Astrocyte (in vitro differentiated cells and primary cell): ENCODE data around the gene WSB1. TPM values are rescaled to one million over a fixed set of nuclear protein-coding genes. Genes with fewer than 3 reads are reported as not detected.

ENCODE experiments used
- DNase-seq: peaks from one replicate; pipeline ENCODE4 v3.0.0-alpha.2; 2010; ENCODE audit warnings: low read depth
- FAIRE-seq: peaks from 2 replicates; lab custom pipeline; 2011; peaks lifted over from hg19 to GRCh38; lab: Jason Lieb, UNC
- H2AFZ ChIP-seq: 2 replicates; pipeline ENCODE4 v1.6.0; 2012; ENCODE audit warnings: low read depth, low read length, inconsistent platforms
- H3K27ac ChIP-seq: 2 replicates; pipeline ENCODE4 v1.5.1; 2011; ENCODE audit warnings: low read depth, low read length, inconsistent platforms
- H3K27me3 ChIP-seq: 2 replicates; pipeline ENCODE4 v1.6.0; 2011; ENCODE audit warnings: low read length, inconsistent platforms; ENCODE audit not compliant: insufficient read depth
- H3K36me3 ChIP-seq: 2 replicates; pipeline ENCODE4 v1.5.1; 2011; ENCODE audit warnings: low read length, inconsistent platforms; ENCODE audit not compliant: insufficient read depth
- H3K4me1 ChIP-seq: 2 replicates; pipeline ENCODE4 v1.5.1; 2011; ENCODE audit warnings: low read length, inconsistent platforms; ENCODE audit not compliant: insufficient read depth
- H3K4me2 ChIP-seq: 2 replicates; pipeline ENCODE4 v1.6.0; 2012; ENCODE audit warnings: low read length, inconsistent platforms
- H3K4me3 ChIP-seq: 2 replicates; pipeline ENCODE4 v1.5.1; 2011; ENCODE audit warnings: low read depth, mild to moderate bottlenecking, low read length, inconsistent platforms; ENCODE audit not compliant: insufficient read depth
- H3K79me2 ChIP-seq: 2 replicates; pipeline ENCODE4 v1.6.0; 2012; ENCODE audit warnings: mild to moderate bottlenecking, low read length, inconsistent platforms; ENCODE audit not compliant: insufficient read depth
- H3K9ac ChIP-seq: 2 replicates; pipeline ENCODE4 v1.6.0; 2012; ENCODE audit warnings: mild to moderate bottlenecking, low read length, inconsistent platforms
- H3K9me3 ChIP-seq: 2 replicates; pipeline ENCODE4 v1.5.1; 2012; ENCODE audit warnings: low read depth, mild to moderate bottlenecking, low read length, inconsistent platforms; ENCODE audit not compliant: insufficient read depth
- H4K20me1 ChIP-seq: 2 replicates; pipeline ENCODE4 v1.6.0; 2012; ENCODE audit warnings: low read length, inconsistent platforms; ENCODE audit not compliant: insufficient read depth
- H3K27ac Mint-ChIP-seq: one replicate; pipeline ENCODE4 v1.8.0; 2021; ENCODE audit warnings: mild to moderate bottlenecking, mixed read lengths; ENCODE audit not compliant: unreplicated experiment
- H3K27me3 Mint-ChIP-seq: one replicate; pipeline ENCODE4 v1.8.0; 2021; ENCODE audit warnings: low read depth, mixed read lengths; ENCODE audit not compliant: unreplicated experiment
- H3K36me3 Mint-ChIP-seq: one replicate; pipeline ENCODE4 v1.8.0; 2021; ENCODE audit warnings: low read depth, mixed read lengths; ENCODE audit not compliant: unreplicated experiment
- H3K4me1 Mint-ChIP-seq: one replicate; pipeline ENCODE4 v1.8.0; 2021; ENCODE audit warnings: low read depth, mixed read lengths; ENCODE audit not compliant: unreplicated experiment
- H3K4me3 Mint-ChIP-seq: one replicate; pipeline ENCODE4 v1.8.0; 2021; ENCODE audit warnings: mild to moderate bottlenecking, moderate library complexity, mixed read lengths; ENCODE audit not compliant: unreplicated experiment
- H3K9me3 Mint-ChIP-seq: one replicate; pipeline ENCODE4 v1.8.0; 2021; ENCODE audit warnings: mild to moderate bottlenecking, mixed read lengths; ENCODE audit not compliant: unreplicated experiment
- EZH2 ChIP-seq: IDR thresholded peaks from 2 replicates; pipeline ENCODE4 v1.6.1; 2012; ENCODE audit warnings: mild to moderate bottlenecking, low read length, inconsistent platforms; ENCODE audit not compliant: insufficient read depth
- total RNA-seq: library from RNA; stranded (reverse); gene quantifications from 2 replicates; pipeline ENCODE4 v1.2.1, GENCODE V29; 2021
- TF ChIP-seq, protein P1 (sequence below): IDR thresholded peaks from 2 replicates; pipeline ENCODE4 v1.5.1; 2011; ENCODE audit warnings: low read depth, mild to moderate bottlenecking, inconsistent platforms, low read length, moderate library complexity; ENCODE audit not compliant: insufficient read depth

Gene WSB1
- total RNA-seq, 1 donor from 2014 or later: 217 TPM

DNA sequence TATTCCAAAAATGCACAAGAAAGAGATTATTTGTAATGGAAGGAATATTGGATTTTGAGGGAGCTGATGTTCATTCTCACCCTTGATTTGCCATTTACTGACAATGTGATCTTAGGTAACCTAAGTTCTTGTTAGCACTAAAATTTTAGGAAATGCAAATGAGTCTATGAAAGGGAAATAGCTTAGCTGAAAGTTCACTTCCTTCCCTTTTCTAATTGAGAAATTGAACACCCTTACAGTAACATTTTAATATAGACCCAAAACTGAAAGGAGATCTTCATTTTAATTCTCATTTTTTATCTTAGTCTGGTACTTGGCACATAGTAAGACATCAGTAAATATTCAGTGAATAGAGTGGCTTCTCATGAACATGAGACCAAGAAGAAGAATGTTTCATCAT lies 10.9 kb upstream of the WSB1 start:
- Histone ChIP-seq H3K27me3 (peaks cover 4% of the 10 kb centered on the region), H2AFZ (no peak overlapping the region), H3K79me2 (no peaks in the 10 kb centered on the region), H3K4me2 (no peak overlapping the region), H4K20me1 (no peaks in the 10 kb centered on the region), H3K9me3 (no peaks in the 10 kb centered on the region), H3K4me3 (no peak overlapping the region), H3K4me1 (no peaks in the 10 kb centered on the region), H3K27ac (no peak overlapping the region), H3K9ac (no peak overlapping the region), H3K36me3 (no peaks in the 10 kb centered on the region)
- DNase-seq (no peak), FAIRE-seq (no peak)
- Mint-ChIP-seq H3K27me3 (peaks cover 5% of the 10 kb centered on the region), H3K27ac (no peak overlapping the region), H3K36me3 (no peaks in the 10 kb centered on the region), H3K4me1 (no peaks in the 10 kb centered on the region), H3K4me3 (no peak overlapping the region), H3K9me3 (no peaks in the 10 kb centered on the region)
- no peak for TF ChIP-seq EZH2
- TF ChIP-seq, protein P1, sequence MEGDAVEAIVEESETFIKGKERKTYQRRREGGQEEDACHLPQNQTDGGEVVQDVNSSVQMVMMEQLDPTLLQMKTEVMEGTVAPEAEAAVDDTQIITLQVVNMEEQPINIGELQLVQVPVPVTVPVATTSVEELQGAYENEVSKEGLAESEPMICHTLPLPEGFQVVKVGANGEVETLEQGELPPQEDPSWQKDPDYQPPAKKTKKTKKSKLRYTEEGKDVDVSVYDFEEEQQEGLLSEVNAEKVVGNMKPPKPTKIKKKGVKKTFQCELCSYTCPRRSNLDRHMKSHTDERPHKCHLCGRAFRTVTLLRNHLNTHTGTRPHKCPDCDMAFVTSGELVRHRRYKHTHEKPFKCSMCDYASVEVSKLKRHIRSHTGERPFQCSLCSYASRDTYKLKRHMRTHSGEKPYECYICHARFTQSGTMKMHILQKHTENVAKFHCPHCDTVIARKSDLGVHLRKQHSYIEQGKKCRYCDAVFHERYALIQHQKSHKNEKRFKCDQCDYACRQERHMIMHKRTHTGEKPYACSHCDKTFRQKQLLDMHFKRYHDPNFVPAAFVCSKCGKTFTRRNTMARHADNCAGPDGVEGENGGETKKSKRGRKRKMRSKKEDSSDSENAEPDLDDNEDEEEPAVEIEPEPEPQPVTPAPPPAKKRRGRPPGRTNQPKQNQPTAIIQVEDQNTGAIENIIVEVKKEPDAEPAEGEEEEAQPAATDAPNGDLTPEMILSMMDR: no peak

DNA sequence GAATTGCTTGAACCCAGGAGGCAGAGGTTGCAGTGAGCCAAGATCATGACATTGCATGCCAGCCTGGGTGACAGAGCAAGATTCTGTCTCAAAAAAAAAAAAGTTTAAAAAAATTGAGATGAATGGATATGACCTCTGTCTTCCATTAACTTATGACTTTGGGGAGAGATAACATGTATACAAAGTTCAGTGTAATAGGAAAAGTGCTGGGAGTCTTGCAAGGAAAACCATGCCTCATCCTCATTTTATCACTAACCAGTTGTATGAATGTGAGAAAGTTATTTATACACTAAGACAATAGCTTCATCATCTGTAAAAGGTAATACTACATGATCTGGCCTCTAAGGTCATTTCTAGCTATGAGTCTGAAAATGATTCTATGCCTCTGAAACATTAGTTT lies 10.2 kb upstream of the WSB1 start:
- Mint-ChIP-seq H3K36me3 (no peaks in the 10 kb centered on the region), H3K27ac (no peak overlapping the region), H3K9me3 (no peaks in the 10 kb centered on the region), H3K4me3 (no peak overlapping the region), H3K27me3 (peaks cover 5% of the 10 kb centered on the region), H3K4me1 (no peaks in the 10 kb centered on the region)
- Histone ChIP-seq H3K4me3 (no peak overlapping the region), H3K4me2 (no peak overlapping the region), H3K4me1 (no peaks in the 10 kb centered on the region), H3K36me3 (no peaks in the 10 kb centered on the region), H3K9ac (no peak overlapping the region), H3K27me3 (peaks cover 5% of the 10 kb centered on the region), H3K79me2 (no peaks in the 10 kb centered on the region), H4K20me1 (no peaks in the 10 kb centered on the region), H2AFZ (no peak overlapping the region), H3K27ac (no peak overlapping the region), H3K9me3 (no peaks in the 10 kb centered on the region)
- FAIRE-seq (no peak), DNase-seq (no peak)
- no peak for TF ChIP-seq EZH2
- TF ChIP-seq, protein P1: no peak

DNA sequence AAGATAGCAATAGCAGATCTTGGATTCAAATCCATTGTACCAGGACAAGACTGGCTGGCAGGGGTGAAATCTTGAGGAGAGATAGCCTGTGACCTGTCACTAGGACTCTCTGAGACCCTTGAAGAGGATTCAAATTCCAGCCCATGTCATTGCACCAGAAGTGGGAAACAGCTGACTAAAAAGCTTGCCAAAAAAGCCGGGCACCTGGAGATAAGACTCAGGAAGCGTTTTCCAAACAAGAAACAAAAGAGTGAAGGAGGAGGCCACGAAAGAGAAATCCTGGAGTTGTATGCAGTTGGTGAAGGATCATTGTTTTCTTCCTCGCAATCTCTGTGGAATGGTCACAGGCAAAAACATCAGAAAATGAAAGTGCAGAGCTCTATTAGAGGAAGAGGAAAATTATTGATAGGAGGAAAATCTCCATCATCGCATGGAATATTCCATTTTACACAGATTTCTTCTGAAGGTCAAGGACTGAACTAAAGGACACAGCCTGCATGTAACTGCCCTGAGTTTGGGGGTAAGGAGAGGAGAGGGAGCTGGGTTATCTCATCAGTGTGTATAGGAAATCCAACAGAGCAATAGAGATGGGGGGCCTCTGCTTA lies 9.0 kb upstream of the WSB1 start:
- Mint-ChIP-seq H3K9me3 (no peaks in the 10 kb centered on the region), H3K27ac (no peak overlapping the region), H3K4me1 (no peaks in the 10 kb centered on the region), H3K36me3 (no peaks in the 10 kb centered on the region), H3K4me3 (no peak overlapping the region), H3K27me3 (peaks cover 5% of the 10 kb centered on the region)
- Histone ChIP-seq H3K27ac (no peak overlapping the region), H3K79me2 (no peaks in the 10 kb centered on the region), H3K4me1 (no peaks in the 10 kb centered on the region), H2AFZ (no peak overlapping the region), H3K4me3 (no peak overlapping the region), H3K4me2 (no peak overlapping the region), H4K20me1 (no peaks in the 10 kb centered on the region), H3K9ac (no peak overlapping the region), H3K9me3 (no peaks in the 10 kb centered on the region), H3K36me3 (no peaks in the 10 kb centered on the region), H3K27me3 (peaks cover 5% of the 10 kb centered on the region)
- no peak for TF ChIP-seq EZH2
- TF ChIP-seq, protein P1: no peak
- DNase-seq: no peak
- no peak for FAIRE-seq
